Motor neuron (in vitro differentiated cells): ENCODE data around the gene C11orf91. TPM values are rescaled to one million over a fixed set of nuclear protein-coding genes. Genes with fewer than 3 reads are reported as not detected.

Experiments
- ATAC-seq, 8 experiments: fragments of 200-7000 bp; cut with Tn5 transposase; replicated peaks in 6 of 8; 2 replicates each; pipeline ENCODE4 v1.8.0; 2021; ENCODE audit warnings: mild to moderate bottlenecking in 8 of 8, moderate library complexity in 8 of 8
- H3K27ac ChIP-seq, 2 donors: fragments of 250-450 bp; sonication (Bioruptor Pico); 2 replicates each; pipeline ENCODE4 v1.9.0; 2021; ENCODE audit warnings: antibody characterized with exemption in 2 of 2, mild to moderate bottlenecking in 2 of 2, moderate library complexity in 1 of 2
- H3K4me1 ChIP-seq, 2 donors: fragments of 250-450 bp; sonication (Bioruptor Pico); replicated peaks in 1 of 2; 2 replicates each; pipeline ENCODE4 v1.6.1; 2021; ENCODE audit warnings: antibody characterized with exemption in 2 of 2, mild to moderate bottlenecking in 2 of 2, moderate library complexity in 1 of 2
- H3K4me3 ChIP-seq, 5 donors: fragments of 250-450 bp; sonication (Bioruptor Pico); 2 replicates each; pipeline ENCODE4 v1.9.0; 2021; ENCODE audit warnings: antibody characterized with exemption in 5 of 5, mild to moderate bottlenecking in 5 of 5, moderate library complexity in 4 of 5
- WGBS, 10 experiments: fragments of 450-650 bp; shearing (Covaris generic); methylation state at CpG; one replicate each; pipeline ENCODE4 v1.0.0; 2022; 5-methylcytosine and 5-hydroxymethylcytosine counted together
- in situ Hi-C, 9 experiments: fragments of 400-800 bp; cut with MboI; loops; one replicate each; pipeline ENCODE4 v1.15.0; 2021; ENCODE audit warnings: low sequenced_read_pairs in 9 of 9, low pct_unique_long_range_greater_than_20kb in 2 of 9; ENCODE audit not compliant: unreplicated experiment in 9 of 9
- total RNA-seq, 8 experiments: library from RNA; unstranded; fragments of 300-600 nt; gene quantifications; 2 replicates each; pipeline versions ENCODE4 v1.2.3 to v1.2.4, GENCODE V29; 2022

C11orf91 gene
- total RNA-seq, 8 experiments from 2014 or later, result 0.38 to 0.81 (median 0.66) TPM; not detected in 4

DNA sequence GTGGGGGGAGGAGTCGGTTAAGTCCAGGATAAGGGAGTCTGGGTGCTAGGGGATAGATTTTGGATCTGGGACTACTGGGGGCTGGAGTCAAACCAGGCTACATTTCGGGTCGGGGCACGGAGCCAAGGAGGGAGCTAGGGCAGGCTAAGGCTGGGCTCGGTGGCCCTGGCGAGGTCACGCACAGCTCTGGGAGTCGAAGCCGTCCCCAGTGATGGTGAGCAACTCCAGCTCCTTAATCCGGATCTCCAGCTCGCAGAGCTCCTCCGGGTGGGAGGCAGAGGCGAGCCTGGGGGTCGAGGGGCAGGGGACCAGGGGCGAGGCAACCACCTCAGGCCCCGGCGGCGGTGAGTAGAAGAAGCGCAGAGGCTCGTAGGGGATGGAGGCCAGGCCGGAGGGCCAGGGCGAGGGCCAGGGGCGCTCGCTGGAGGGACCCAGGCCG, 544 bp downstream of the C11orf91 start:
- in situ Hi-C loops, result no loop called here
- Histone ChIP-seq H3K27ac (peak overlapping the region; percentile 17 to 20), H3K4me1 (peaks cover 19 to 26% of the 10 kb centered on the region in 2 donors), H3K4me3 (peak overlapping the region; percentile 39 to 51 (median 44))
- ATAC-seq, result no peak
- WGBS, 10 experiments, result 60 to 94% (median 77%) methylated on average over 1 to 4 of the region's 25 CpGs; no CpG with 5 or more reads in 6 of the 10 experiments

DNA sequence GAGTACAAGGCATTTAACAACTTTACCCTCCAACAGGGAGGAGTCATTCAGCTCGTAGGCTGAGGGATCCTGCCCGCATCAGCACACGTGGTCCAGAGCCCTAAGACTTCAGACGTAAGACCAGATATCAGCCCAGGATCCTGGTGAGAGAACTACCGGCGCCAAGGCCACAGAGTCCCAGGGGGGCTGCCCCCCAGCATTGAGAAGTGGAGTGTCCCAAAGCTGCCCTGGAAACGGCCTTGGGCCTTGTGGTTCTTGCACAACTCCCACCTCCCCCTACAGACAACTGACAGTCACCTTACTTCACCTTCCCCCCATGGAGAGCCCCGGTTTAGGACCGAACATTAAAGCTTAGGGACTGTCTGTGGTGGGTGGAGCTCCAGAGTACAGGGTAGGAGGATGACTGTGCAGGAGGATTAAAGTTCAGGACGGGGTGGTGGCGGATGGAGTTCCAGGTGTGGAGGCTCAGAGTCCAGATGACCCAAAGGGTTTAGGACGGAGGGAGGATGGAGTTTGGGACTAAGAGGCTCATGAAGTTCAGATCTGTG, 1.0 kb downstream of the C11orf91 start:
- Histone ChIP-seq H3K4me3 (no peak overlapping the region), H3K4me1 (peaks cover 24 to 30% of the 10 kb centered on the region in 2 donors), H3K27ac (no peak overlapping the region)
- in situ Hi-C loops, result loop anchor here in 4 of 9 experiments (25.0 kb wide), 2 partner anchors 337 to 537 kb away; partner anchors contain the start of gene CSTF3 (in 1 of the 4)
- no peak for ATAC-seq
- WGBS, 10 experiments, result 59 to 100% (median 80%) methylated on average over 1 to 9 of the region's 12 CpGs; no CpG with 5 or more reads in 3 of the 10 experiments

DNA sequence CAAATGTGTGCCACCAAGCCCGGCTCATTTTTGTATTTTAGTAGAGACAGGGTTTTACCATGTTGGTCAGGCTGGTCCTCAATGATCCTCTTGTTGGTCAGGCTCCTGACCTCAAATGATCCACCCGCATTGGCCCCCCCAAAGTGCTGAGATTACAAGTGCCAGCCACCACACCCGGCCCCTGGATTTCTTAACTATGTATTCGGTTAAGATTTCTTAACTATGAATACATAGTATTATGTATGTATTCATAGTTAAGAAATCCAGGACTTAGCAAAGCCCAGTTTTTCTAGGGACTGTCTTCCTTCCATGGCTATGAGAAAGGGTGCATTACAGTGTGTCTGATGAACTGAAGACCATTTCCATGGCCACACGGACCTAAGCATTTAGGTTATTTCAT, 1.7 kb downstream of the C11orf91 start:
- H3K27ac ChIP-seq, result no peak overlapping the region
- no peak overlapping the region for H3K4me3 ChIP-seq
- WGBS, 10 experiments, result 17 to 100% (median 96%) methylated on average over 1 to 5 of the region's 5 CpGs; no CpG with 5 or more reads in 2 of the 10 experiments
- H3K4me1 ChIP-seq, result peaks cover 24 to 30% of the 10 kb centered on the region in 2 donors
- in situ Hi-C loops, result loop anchor here in 4 of 9 experiments (25.0 kb wide), 2 partner anchors 337 to 537 kb away; partner anchors contain the start of gene CSTF3 (in 1 of the 4)
- ATAC-seq, result no peak

DNA sequence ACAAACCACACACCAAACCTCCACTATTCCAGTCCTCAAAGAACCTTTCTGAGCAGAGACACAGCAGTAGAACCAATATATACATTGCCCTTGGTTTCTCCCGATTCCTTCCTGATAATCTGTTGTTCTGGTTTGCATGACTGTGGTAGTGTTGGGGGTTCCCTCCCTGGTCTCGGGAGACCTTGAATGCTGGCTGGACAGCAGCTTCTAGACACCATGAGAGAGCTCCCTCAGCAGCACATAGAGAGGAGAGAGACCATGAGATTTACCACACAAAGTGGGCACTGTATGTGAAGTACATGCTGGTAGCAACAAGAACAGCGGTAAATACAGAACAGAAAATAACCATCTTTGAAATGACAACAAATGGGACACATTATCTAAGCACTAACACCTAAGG, 2.6 kb downstream of the C11orf91 start:
- Histone ChIP-seq H3K27ac (no peak overlapping the region), H3K4me1 (peaks cover 24 to 30% of the 10 kb centered on the region in 2 donors), H3K4me3 (no peak overlapping the region)
- in situ Hi-C loops, result loop anchor here in 4 of 9 experiments (25.0 kb wide), 2 partner anchors 336 to 536 kb away; partner anchors contain the start of gene CSTF3 (in 1 of the 4)
- ATAC-seq, result no peak
- 78 to 100% (median 84%) methylated on average over 1 to 2 of the region's 3 CpGs; no CpG with 5 or more reads in 2 of the 10 experiments for WGBS, 10 experiments

GRCh38 chr11:33696931-33697638, 3.5 kb downstream of the C11orf91 start:
- Histone ChIP-seq H3K27ac (no peak overlapping the region), H3K4me3 (no peak overlapping the region), H3K4me1 (peaks cover 26% of the 10 kb centered on the region in 2 donors)
- in situ Hi-C loops, result loop anchor here in 4 of 9 experiments (25.0 kb wide), 2 partner anchors 335 to 535 kb away; partner anchors contain the start of gene CSTF3 (in 1 of the 4)
- no peak for ATAC-seq
- 77 to 100% (median 96%) methylated on average over 1 to 6 of the region's 6 CpGs; no CpG with 5 or more reads in 4 of the 10 experiments for WGBS, 10 experiments

- WGBS, 10 experiments, result 43 to 100% (median 91%) methylated on average over 1 to 5 of the region's 5 CpGs; no CpG with 5 or more reads in 1 of the 10 experiments
- ATAC-seq, result no peak
- in situ Hi-C loops, result loop anchor here in 4 of 9 experiments (25.0 kb wide), 2 partner anchors 334 to 534 kb away; partner anchors contain the start of gene CSTF3 (in 1 of the 4)
- H3K4me3 ChIP-seq, result no peak overlapping the region
- H3K4me1 ChIP-seq, result peaks cover 21 to 24% of the 10 kb centered on the region in 2 donors
- H3K27ac ChIP-seq, result no peak overlapping the region
Observed at GRCh38 chr11:33696411-33696810, 4.2 kb downstream of the C11orf91 start.

DNA sequence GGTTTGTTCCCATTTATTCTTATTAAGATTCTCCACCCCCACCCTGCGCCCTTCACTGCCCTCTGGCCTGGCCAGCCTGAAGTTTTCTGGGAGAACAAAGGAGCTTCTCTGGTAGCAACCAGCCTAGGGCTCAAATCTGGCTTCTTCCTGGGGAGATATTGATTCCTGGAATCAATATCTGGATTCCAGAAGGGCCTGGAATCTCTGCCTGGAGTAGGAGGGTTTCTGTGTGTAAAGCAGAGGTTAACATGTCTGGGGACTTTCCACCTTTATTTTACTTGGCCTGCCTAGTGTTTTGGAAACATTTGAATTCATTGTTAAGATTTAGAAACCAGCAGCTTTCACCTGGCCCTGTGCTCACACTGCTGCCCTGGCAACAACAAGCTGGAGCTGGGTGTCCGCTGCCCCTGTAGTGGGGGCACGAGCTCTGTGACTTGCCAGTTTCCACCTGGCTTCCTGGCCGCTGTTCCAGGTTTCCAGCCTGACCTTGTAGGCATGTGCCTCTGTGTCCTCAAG, 5.5 kb downstream of the C11orf91 start:
- H3K4me1 ChIP-seq, result peaks cover 18 to 22% of the 10 kb centered on the region in 2 donors
- 60 to 100% (median 87%) methylated on average over 1 to 3 of the region's 4 CpGs; no CpG with 5 or more reads in 2 of the 10 experiments for WGBS, 10 experiments
- H3K27ac ChIP-seq, result no peak overlapping the region
- in situ Hi-C loops, result loop anchor here in 4 of 9 experiments (25.0 kb wide), 2 partner anchors 333 to 533 kb away; partner anchors contain the start of gene CSTF3 (in 1 of the 4)
- no peak overlapping the region for H3K4me3 ChIP-seq
- peak in 1 of 8 experiments; percentile 2 for ATAC-seq

DNA sequence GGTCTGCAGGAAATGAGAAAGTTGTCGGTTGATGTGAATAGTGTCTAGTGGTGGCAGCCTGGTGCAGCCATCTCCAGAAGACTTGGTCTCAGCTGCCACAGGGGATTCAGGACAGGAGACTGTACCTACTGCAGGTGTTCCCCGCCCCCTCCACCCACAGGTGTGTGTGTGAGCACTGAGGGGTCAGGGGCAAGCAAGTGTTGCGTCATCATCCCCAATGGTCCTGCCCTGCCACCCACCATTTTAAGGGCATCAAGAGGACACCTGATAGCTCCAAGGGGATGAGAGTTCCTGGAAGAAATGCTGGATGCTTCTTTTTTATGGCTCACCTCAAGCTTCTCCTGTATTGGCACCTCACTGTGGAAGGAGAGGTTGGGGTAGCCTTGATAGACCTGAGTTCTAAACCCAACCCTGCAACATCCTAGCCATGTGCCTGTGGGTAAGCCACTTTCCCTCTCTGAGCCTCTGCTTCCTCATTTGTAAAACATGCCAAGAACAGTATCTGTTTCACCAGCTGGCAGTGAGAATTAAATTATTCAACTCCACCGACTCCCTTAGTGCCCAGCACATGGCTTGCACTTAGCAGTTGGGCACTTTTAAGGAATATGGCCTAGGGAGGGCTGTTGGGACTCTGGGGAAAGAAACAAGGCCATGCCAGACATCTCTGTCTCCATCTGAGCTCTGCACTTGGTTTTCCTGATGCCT, 6.1 kb downstream of the C11orf91 start:
- Histone ChIP-seq H3K4me1 (peaks cover 18 to 22% of the 10 kb centered on the region in 2 donors), H3K4me3 (no peak overlapping the region), H3K27ac (no peak overlapping the region)
- ATAC-seq, result peak in 1 of 8 experiments; percentile 4
- in situ Hi-C loops, result loop anchor here in 4 of 9 experiments (25.0 kb wide), 2 partner anchors 332 to 532 kb away; partner anchors contain the start of gene CSTF3 (in 1 of the 4)
- 20 to 100% (median 89%) methylated on average over 1 of the region's 4 CpGs; no CpG with 5 or more reads in 5 of the 10 experiments for WGBS, 10 experiments

DNA sequence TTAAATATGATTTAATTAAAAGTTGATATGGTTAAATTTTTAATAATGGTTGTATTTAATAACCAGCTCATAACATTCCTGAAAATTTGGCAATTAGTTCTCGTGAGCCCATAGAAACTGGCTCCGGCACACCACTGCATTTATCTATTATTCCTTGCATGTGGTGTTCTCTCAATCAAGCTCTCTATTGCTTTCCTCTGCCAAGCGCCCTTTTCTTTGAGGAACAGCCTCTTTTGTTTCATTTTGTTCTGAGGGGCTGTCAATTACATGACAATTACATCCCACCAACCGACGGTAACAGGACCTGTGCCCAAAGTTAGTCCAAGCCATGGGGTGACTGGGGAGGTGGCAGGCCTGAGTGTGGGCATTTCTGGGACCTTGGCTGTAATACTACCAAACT, 8.1 kb downstream of the C11orf91 start:
- peaks cover 18 to 22% of the 10 kb centered on the region in 2 donors for H3K4me1 ChIP-seq
- in situ Hi-C loops, result loop anchor here in 4 of 9 experiments (25.0 kb wide), 2 partner anchors 330 to 530 kb away; partner anchors contain the start of gene CSTF3 (in 1 of the 4)
- WGBS, 10 experiments, result 14 to 60% (median 48%) methylated on average over 1 to 5 of the region's 5 CpGs; no CpG with 5 or more reads in 2 of the 10 experiments

DNA sequence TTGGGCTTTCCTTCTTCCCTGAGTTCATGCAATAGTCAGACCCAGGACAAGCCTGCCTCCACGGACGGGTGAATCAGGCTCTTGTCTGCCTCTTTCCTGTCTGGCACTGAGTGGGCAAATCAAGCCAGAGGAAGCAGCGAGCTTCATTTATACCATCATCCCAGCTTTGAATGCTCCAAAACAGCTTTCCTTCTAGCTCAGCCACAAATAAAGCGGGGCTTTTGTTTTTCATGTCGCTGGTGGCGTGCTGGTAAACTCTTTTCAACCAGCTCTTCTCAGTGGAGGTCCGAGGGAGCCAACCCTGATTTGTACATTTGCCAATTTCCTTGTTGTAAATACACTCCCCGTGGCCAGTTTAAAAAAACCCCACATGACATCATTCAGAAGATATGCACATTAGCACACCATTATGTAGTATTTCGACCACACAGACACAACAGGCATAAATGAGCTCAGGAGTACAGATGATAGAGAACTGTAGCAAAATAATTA, 8.6 kb downstream of the C11orf91 start:
- peak; percentile 37 to 87 (median 74) for ATAC-seq
- H3K4me1 ChIP-seq, result peaks cover 18 to 22% of the 10 kb centered on the region in 2 donors
- in situ Hi-C loops, result loop anchor here in 4 of 9 experiments (25.0 kb wide), 2 partner anchors 330 to 530 kb away; partner anchors contain the start of gene CSTF3 (in 1 of the 4)
- 0 to 100% (median 34%) methylated on average over 1 to 9 of the region's 9 CpGs; no CpG with 5 or more reads in 2 of the 10 experiments for WGBS, 10 experiments
- H3K4me3 ChIP-seq, result no peak overlapping the region
- H3K27ac ChIP-seq, result no peak overlapping the region

More for the DNA sequence above, 8.1 kb downstream of the C11orf91 start:
- Histone ChIP-seq H3K4me3 (no peak overlapping the region), H3K27ac (no peak overlapping the region)
- ATAC-seq, result no peak

- H3K4me3 ChIP-seq, result no peak overlapping the region
- no peak overlapping the region for H3K27ac ChIP-seq
- no peak for ATAC-seq
- WGBS, 10 experiments, result 0 to 100% (median 88%) methylated on average over 1 to 4 of the region's 6 CpGs; no CpG with 5 or more reads in 3 of the 10 experiments
- peaks cover 18 to 22% of the 10 kb centered on the region in 2 donors for H3K4me1 ChIP-seq
- in situ Hi-C loops, result loop anchor here in 4 of 9 experiments (25.0 kb wide), 2 partner anchors 329 to 529 kb away; partner anchors contain the start of gene CSTF3 (in 1 of the 4)
Observed at GRCh38 chr11:33691066-33691864, 9.4 kb downstream of the C11orf91 start.
